GM12892 (cell line): ENCODE measurements around the gene FAM107B.

Experiments
- POLR2A ChIP-seq: IDR thresholded peaks from 2 replicates; pipeline ENCODE4 v1.6.1; 2011; ENCODE audit warnings: low read depth, low read length, control low read depth
- POLR2AphosphoS5 ChIP-seq: IDR thresholded peaks from 2 replicates; pipeline ENCODE4 v1.6.1; 2011; ENCODE audit warnings: low read depth, low read length, control low read depth

- TF ChIP-seq POLR2AphosphoS5 (no peak), POLR2A (no peak)
These were observed 103.3 kb downstream of the FAM107B start for GRCh38 chr10:14671386-14671831.
